Colon (tissue), 2 donors: ENCODE measurements around the gene TREML4.
"Not testable (repeated sequence)": the region's sequence is repeated elsewhere in the genome, so short reads cannot be mapped to it uniquely, and the experiment has no call there.

Source experiments
- FAIRE-seq: peaks from 2 replicates; lab custom pipeline; 2012; peaks lifted over from hg19 to GRCh38; lab: Jason Lieb, UNC
- donor health status: control.
- donor health status: control.

The TREML4 gene, protein sequence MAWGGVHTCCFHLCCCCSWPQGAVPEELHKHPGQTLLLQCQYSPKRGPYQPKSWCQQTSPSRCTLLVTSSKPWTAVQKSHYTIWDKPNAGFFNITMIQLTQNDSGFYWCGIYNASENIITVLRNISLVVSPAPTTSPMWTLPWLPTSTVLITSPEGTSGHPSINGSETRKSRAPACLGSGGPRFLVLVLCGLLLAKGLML

DNA sequence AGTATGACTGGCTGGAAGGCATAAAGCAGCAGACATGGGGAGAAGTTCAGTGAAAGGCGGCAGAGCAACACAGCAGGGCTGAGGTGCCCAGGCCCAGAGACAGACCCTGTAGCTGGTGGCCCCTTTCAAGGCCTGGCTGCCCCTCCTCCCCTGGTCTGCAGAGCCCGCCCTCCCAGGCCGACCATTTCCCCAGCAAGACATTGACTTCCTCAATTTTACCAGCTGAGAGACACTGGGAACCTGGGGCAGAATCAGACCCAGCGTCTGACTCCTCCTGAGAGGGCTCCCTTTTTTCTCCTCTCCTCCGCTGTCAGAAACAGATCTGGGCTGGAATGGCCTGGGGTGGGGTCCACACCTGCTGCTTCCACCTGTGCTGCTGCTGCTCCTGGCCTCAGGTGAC is at the start of gene TREML4:
TREML4 (plus strand) TSS at position 254 of the 400 bp plus-strand sequence; CDS start at position 333, 79 bp downstream.
- no peak for FAIRE-seq

DNA sequence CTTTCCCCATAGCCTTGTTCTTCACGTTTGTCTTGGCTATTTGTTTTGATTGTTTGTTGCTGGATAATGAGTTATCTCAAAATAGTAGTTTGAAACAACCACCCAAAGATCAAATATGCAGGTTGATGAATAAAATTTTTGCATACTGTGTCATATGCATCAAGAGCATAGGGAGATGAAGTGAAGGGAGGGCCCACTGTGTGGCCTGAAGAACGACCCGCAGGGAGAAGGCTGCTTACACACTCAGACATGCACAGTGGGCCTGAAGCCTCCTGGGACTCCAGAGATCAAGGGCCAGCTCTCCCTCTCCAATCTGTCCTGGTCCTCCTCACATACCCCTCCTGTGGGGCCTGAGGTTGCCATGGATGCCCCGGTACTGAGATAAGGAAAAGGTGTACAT is 49.0 kb upstream of the TREML4 start:
- no peak for FAIRE-seq

DNA sequence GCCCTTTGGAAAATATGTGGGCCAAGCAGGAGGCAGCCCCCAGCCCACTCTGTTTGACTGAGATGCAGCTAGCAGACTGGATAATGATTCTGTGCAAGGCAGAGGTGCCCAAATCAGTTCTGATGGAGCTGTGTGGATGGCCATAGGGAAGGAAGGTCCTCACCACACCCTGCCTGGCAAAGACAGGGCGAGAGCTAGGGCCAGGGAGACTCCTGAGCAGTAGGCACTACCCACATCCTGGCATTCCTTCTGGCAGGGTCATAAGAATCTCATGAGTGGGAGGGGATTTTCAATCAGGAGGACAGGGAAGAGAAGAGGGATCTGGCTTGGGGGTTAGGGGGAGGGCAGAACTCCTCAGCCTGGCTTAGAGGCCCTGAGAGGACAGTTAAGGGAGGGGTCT is 46.6 kb upstream of the TREML4 start:
- FAIRE-seq, result no peak

DNA sequence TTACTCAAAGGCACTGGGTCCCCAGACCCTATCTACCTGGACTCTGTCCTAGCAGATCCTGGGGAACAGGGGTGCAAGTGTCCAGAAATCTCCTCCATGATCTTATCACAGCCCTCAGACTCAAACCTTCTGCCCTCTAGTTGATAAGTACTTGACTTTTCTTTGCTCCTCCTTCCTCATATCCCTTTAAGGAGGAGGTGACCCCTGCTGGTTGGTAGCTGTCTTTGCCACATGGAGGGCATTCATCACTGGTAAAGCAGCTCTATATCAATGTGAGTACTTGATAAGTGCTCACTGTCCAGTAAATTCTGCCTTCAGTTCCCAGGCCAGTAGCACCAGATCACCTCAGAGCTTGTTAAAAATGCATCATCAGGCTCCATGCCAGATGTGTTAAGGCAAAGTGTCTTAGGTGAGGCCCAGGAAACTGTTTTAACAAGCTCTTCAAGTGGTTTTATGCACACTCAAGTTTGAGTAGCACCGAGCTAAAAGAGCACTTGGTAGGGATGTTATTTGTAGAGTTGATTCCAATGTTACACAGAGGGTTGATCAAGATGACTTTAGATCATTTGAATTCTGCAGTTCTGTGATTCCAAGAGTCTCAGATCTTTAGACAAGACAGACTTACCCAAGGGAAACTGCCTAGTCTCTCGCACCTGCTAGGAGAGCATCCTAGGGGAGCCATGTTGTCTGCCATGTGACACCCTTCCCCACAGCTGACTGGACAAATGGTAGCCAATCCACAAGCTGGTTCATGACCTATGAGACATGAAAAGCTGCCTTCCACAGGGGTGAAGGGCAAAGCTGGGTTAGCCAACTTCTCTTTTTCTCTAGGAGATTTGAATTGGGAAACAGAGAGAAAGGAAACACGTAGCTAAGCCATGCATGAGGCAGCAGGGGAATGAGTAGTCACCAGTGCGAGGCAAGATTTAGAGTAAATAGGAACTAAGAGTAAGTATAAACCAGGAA is 45.8 kb upstream of the TREML4 start:
- no peak for FAIRE-seq

DNA sequence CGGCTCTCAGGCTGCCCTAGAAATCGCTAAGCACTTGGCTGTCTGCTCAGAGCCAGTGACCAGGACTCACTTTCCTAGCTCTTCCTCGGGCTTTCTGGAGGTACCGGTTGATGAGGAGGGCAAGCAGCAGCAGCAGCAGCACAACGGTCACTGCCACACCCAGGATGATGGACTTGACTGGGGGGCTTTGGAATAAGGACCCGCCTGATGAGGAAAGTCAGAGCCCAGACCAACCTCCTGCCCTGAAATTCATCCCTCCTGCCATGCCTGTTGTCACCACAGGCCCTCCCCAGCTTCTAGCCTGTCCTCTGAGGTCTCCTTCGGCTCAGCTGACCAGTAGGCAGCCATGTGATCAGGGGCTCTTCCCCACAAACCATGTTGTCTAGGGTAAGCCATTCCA is 43.4 kb upstream of the TREML4 start:
- no peak for FAIRE-seq

DNA sequence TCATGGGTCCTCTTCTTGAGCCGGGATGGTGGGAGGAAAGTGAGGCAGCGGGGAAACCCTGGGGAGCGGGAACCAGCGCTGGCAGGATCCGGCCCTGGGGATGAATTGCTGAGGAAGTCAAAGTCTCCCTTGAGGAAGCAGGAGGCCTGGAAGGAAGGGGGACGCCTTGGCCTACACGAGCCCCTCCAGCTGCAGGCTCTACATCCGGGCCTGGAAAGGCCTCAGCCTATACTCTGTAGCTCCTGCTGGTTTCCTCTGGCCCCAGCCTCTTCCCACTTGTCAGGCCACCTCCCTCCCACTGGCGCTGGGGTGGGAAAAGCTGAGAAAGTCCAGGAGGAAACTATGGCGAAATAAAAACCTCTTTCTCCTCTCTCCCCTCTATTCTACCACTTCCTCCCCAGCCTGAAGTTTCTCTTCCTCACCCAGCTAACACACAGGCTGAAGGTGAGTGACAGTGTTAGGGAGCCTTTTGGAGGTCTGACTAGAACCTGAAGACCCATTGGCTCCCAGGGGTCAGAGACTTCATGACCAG is 42.1 kb upstream of the TREML4 start:
- FAIRE-seq, result no peak

DNA sequence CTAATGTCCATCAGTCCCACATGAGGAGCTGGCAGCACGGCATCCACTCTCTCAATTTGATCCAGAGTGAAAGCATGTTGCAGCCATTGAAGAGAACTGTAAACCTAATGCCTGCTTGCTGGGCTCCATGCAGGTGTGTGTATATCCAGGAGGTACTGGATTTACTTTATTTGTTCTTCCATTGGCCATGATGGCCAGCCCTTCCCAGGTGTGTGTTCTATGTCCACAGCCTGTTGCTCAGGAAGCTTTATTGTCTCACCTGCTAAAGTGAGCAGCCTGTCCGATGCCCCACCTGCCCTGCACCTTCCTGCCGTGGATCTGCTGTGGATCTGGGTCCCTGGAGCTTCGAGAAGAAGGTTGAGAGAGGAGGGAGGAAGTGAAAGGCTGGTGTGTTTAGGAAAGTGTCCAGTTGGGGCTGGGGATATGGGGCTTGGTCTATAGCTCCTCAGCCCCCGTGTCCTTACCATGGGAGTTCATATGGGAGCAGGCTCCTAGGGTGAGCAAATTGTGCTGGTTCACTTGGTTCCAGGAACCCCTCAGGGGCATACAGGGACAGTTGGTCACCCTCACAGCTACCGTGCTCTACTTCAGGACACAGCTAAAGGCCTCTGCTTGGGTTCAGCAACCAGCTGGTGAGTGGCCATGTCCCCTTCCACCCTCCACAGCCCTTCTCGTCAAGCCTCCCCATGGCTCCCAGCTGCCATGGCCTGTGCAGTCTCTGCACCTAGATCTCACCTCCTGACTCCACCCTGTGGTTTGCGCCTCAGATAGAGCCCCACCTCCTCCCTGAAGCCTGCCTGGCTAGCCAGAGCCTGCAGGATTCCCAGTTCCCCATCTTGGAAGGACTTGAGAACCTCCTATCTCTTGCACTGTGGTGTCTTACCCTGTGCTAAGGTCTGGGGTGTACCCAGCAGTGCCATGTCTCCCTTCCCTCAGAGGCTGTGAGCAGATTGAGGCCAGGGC is 39.9 kb upstream of the TREML4 start:
- no peak for FAIRE-seq

DNA sequence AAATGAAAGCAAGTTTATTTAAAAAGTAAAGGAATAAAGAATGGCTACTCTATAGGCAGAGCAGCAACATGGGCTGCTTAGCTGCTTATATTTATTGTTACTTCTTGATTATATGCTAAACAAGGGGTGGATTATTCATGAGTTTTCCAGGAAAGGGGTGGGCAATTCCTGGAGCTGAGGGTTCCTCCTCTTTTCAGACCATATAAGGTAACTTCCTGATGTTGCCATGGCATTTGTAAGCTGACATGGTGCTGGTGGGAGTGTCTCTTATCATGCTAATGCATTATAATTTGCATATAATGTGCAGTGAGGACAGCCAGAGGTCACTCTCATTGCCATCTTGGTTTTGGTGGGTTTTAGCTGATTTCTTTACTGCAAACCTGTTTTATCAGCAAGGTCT is 39.1 kb upstream of the TREML4 start:
- FAIRE-seq, result not testable (repeated sequence)

DNA sequence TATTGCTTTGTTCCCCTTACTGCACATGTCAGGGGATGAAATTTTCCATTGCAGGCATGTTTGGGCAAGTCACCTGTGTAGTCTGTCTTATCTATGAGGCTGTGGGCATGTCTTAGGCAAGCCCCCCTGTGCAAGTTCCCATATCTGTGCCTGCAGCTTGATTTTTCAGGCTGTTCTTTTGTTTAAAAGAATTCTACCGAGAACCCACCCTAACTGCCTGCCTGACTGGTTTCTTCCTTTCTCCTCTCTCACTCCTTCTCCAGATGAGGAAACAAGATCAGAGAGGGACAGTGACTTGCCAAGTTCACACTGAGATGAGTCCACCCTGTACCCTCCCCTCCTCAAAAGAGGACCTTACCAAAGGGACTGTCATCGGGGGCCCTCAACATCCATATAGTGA is 38.2 kb upstream of the TREML4 start:
- no peak for FAIRE-seq

DNA sequence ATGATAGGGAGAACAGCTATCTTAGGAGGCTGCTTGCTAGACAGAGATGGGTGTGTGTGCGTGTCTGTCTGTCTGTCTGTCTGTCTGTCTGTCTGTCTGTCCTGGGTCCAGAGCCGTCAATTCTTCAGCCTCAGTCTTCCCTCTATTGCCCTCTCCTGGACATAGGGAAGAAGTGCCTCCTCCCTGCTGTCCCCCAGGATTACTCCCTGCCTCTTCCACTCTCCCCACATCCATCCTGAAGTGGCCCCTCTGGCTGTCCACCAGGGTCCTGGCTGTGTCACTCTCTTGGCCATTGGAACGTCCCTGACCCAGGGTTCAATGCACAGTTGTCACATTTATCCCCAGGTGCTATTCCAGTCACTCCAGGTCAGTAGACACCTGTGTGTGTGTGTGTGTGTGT is 37.4 kb upstream of the TREML4 start:
- FAIRE-seq, result no peak

DNA sequence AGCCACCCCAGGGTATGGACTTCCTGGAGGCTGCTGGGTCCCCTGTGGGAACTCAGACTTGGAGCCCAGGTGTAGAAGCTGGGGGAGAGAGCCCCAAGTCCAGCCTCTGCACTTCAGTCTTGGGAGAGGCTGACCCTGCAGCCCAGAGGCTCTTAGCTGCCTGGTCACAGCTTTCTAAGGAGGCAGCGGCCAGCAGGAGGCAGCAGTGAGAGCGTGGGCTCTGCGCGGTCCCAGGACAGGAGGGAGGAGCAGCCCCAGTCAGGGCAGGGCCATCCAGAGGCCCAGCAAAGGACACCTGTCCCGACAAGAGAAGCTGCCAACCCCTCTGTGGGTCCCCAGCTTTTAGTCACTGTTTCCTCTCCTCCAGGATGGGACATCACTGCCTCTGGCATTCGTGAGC is 36.6 kb upstream of the TREML4 start:
- no peak for FAIRE-seq

DNA sequence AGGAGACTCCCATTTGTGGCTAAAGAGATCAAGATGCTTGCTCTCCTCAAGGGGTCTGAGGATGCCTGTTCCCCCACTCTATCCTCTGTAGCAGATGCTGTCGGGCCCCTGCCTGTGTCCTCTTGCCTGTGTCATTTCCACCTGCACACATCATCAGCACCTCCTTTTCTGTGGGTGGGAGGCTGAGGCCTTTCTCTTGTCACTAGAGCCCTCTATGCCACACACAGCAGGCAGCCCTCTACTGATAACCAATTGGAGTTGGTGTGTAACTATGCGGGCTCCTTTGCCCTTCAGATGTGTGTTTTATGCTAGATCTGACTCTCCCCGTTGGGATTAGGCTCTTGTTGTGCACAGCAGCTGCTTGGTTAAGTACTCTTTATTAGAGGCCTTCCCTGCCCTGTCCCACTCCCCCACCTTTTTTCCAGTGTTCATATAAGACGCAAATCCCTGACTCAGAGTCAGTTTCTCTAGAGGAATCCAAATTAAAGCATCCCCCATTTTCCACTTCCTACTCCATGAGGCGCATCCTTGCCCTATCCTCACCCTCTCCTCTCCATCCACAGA is 34.9 kb upstream of the TREML4 start:
- no peak for FAIRE-seq

DNA sequence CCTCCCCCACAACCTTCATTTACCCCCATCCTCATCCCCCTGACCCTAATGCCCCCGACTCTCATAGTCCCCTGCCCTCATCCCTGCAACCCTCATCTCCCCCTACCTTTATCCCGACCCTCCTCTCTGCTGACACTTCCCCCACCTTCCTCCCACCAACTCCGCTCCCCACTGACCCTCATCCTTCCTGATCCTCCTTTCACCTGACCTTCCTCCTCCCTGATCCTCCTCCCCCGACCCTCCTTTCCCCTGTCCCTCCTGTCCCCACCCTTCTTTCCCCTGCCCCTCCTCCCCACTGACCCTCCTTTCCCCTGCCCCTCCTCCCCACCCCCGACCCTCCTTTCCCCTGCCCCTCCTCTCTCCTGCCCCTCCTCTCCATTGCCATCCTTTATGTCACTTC is 34.3 kb upstream of the TREML4 start:
- no peak for FAIRE-seq

DNA sequence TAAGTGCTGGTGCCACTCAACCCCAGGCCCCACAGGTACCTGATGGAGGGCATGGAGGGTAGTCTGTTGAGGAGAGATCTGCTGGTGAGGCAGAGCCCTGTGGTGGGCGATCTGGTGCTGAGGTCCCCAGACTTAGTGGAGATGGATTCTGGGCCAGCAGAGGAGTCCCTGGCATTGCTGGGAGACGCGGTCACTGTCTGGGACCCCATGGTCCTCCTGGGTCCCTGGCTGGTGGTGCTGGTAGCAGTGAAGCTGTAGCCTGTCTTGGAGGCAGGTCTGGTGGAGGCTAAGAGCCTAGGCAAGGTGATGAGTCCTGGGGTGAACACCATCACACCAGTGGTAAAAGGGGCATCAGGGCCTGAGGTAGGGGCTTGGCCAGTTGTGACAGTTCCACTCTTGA is 33.8 kb upstream of the TREML4 start:
- no peak for FAIRE-seq

DNA sequence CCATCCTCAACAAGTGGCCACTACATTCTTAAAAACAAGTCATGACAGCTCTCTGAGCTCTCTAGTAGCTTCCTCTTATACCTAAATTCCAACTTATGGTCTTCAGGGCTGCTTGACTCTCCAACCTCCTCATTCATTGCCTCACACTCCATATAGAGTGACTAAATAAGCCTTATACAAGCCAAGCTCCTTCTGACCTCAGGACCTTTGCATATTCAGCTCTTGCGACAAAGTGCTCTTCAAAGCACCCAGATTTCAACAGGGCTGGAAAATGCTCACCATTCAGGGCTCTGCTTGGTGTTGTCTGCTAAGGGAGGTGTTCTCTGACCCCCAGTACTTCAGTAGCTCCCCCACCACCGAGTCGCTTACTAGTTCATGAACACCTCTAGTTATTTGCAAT is 30.9 kb upstream of the TREML4 start:
- no peak for FAIRE-seq

DNA sequence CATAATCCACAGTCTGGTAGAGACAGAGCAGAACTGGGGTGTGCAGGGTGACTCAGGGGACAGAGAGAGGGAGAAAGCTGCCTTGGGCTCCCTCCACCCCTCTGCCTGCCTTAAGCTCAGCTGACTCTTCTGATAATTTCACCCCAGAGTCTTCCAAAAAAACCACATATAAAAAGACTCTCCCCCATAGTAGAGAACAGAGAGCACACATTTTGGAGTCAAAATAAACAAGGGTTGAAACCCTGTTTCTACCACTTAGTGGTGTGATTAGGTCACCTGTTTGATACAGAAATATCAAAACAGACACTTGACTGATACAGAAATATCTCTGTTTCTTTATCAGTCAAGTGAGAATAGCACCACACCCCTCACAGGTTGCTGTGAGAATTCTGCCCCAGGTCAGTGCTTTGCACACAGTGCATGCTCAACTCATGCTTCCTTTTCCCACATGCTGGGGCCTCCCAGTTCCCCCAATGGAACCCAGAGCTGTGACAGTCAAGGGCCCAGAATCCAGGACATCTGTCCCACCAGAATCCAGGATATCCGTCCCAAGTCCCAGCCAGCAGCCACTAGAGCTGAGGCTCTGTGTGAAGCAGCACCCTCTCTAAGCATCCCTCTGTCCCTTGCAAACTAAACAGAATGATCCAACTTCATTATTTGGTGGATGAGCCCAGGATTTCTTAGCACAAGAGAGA is 28.4 kb upstream of the TREML4 start:
- no peak for FAIRE-seq

DNA sequence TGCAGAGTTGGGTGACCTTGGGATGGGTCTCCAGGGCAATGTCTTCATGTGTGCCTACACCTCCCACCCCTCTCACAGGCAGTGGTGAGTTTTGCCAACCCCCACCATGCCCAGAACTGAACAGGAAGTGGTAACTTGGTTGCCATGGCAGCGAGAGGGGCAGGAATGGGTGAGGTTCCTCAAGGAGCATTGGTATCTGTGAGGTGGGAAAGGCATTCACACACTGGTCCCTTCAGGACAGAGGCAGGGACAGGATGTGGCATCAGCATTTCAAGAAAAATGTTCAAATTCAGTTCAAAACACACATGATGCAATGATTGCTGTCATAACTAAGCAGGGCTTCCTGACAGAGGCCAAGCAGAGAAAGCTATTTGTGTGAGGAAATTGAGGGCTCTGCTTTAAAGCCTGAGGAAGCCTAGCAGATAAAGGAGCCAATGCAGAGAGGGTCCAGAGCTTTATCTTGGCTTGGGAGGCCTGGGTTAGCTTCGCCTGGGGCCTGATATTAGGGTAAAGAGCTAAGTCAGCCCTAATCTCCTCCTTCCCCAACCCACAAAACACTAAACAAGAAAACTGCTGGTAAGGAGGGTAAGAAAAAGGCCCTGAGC is 27.8 kb upstream of the TREML4 start:
- no peak for FAIRE-seq

DNA sequence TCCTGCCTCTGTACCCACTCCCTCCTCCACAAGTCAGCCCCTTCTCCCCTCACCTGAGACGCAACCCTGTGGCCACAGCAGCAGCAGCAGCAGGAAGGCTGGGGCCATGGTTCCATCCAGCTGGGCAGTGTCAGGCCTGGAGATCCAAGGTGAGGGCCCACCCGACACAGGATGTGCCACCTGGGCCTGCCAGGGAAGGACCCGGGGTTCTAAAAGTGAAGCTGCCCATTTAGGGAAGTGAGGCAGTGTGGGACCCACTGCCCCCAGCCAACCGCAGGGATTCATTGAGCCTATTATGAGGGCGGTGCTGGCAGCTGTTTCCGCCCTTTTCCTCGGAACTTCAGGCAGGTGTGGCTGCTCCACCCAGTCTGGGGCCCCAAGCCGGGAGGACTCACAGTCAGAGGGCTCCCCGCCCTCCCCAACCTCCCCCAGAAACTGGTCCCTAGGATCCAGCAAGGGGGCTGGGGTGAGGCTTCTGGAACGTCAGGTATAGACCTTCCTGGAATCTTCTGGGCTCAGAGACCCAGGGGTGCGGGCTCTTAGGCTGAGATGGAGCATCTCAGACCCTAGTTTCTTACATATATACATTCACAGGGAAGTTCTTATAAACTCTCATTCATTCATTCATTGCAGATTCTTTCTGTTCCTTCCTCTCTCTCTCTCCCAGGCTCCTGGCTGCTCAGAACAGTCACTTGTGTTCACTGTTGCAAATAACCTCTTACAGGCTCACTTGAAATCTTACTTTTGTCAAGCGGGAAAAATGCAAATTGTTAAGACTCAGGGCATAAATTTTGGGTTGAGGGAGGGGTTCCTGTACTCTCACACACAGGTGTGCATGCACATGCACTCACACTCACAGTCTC is 27.0 kb upstream of the TREML4 start, which contains the start of gene TREML2:
TREML2 (minus strand) TSS at position 249 of the 863 bp plus-strand sequence; CDS start at position 108, 141 bp downstream.
- FAIRE-seq, result no peak

DNA sequence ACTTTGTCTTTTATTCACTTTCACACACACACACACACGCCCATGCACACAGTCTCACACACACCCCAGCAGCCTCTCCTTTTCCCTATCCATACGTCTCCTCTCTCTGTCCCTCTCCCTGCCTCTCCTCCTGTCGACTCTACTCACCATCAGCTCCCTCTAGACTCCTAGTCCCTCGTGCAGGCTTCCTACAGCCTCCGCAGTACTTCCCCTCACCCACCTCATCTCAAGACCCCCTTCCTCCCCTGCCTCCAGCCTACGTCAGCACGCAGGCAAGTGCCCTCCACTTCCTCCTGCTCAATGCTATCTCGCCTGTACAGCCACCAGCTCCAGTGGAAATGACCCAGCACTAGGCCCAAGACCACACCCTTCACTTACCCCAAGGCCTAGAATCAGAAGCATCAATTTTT is 26.4 kb upstream of the TREML4 start:
- FAIRE-seq, result no peak

DNA sequence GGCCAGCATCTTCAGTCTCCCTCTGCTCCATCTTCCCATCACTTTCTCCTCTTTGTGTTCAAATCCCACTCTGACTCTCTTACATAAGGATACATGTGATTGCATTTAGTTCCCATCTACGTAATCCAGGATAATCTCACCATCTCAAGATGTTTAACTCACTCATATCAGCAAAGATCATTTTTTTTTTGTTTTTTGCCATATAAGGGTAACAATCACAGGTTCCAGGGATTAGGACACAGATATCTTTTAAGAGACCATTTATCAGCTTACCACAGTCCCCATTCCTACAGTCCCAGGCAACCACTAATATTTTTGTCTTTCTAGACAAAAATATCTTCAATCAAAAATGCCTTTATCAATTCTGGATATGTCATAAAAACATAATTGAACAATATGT is 24.0 kb upstream of the TREML4 start:
- FAIRE-seq, result no peak
